HG03432 (cell line): ENCODE measurements around the gene MTX1.
"Not testable (repeated sequence)": the region's sequence is repeated elsewhere in the genome, so short reads cannot be mapped to it uniquely, and the experiment has no call there.

Source experiments
- ATAC-seq: cut with Tn5 transposase; IDR thresholded peaks from one replicate; pipeline ENCODE4 v1.9.1; 2021; ENCODE audit warnings: mild to moderate bottlenecking, moderate library complexity; ENCODE audit not compliant: unreplicated experiment

The MTX1 gene

GRCh38 chr1:155208541-155209311, at the start of gene MTX1:
TSS of gene MTX1 (plus strand) at chr1:155208695. CDS start at chr1:155208805, 110 bp downstream.
- peak; percentile 79 for ATAC-seq

- no peak for ATAC-seq
Measured at GRCh38 chr1:155158991-155159390, 49.5 kb upstream of the MTX1 start.

GRCh38 chr1:155160128-155160527, 48.4 kb upstream of the MTX1 start:
- ATAC-seq, result no peak

- ATAC-seq, result not testable (repeated sequence)
Measured at GRCh38 chr1:155162631-155163030, 45.9 kb upstream of the MTX1 start.

- ATAC-seq, result not testable (repeated sequence)
Measured at GRCh38 chr1:155163785-155164184, 44.7 kb upstream of the MTX1 start.

GRCh38 chr1:155164625-155165024, 43.9 kb upstream of the MTX1 start:
- ATAC-seq, result not testable (repeated sequence)

GRCh38 chr1:155166051-155166470, 42.4 kb upstream of the MTX1 start:
- no peak for ATAC-seq

GRCh38 chr1:155166471-155167165, 41.9 kb upstream of the MTX1 start:
- no peak for ATAC-seq

- ATAC-seq, result no peak
Measured at GRCh38 chr1:155167166-155168104, 41.1 kb upstream of the MTX1 start.

GRCh38 chr1:155168105-155168445, 40.4 kb upstream of the MTX1 start:
- ATAC-seq, result not testable (repeated sequence)

- no peak for ATAC-seq
Measured at GRCh38 chr1:155168456-155169210, 39.9 kb upstream of the MTX1 start.

- ATAC-seq, result no peak
Measured at GRCh38 chr1:155169541-155169940, 39.0 kb upstream of the MTX1 start.

GRCh38 chr1:155170101-155170785, 38.3 kb upstream of the MTX1 start:
- no peak for ATAC-seq

- no peak for ATAC-seq
Measured at GRCh38 chr1:155170806-155171205, 37.7 kb upstream of the MTX1 start.

GRCh38 chr1:155171836-155172731, 36.4 kb upstream of the MTX1 start:
- ATAC-seq, result peak; percentile 23

GRCh38 chr1:155172732-155173477, 35.6 kb upstream of the MTX1 start, which contains the start of gene KRTCAP2:
TSS of gene KRTCAP2 (minus strand) at chr1:155173304. CDS start at chr1:155173224, 80 bp downstream.
- peak; percentile 63 for ATAC-seq

GRCh38 chr1:155173478-155174323, 34.8 kb upstream of the MTX1 start, which contains the start of gene TRIM46:
TSS of gene TRIM46 (plus strand) at chr1:155173849. CDS start at chr1:155173967, 118 bp downstream.
- no peak for ATAC-seq
